HCT116 (cell line): ENCODE results near the gene TCF12. TPM values are rescaled to one million over a fixed set of nuclear protein-coding genes. Genes with fewer than 3 reads are reported as not detected.

Experiments
- ATAC-seq: fragments of 200-7000 bp; cut with Tn5 transposase; 2 replicates; pipeline ENCODE4 v1.9.1; 2020; ENCODE audit warnings: mild to moderate bottlenecking, moderate library complexity
- Bru-seq: library from RNA; stranded (reverse); fragments of 400-500 nt; gene quantifications from one replicate; lab custom pipeline; 2021; lab: Mats Ljungman, UMichigan
- BruChase-seq, 2 experiments: library from RNA; stranded (reverse); fragments of 400-500 nt; gene quantifications; one replicate each; lab custom pipeline; 2021; lab: Mats Ljungman, UMichigan
- BruUV-seq: library from RNA; stranded (reverse); fragments of 400-500 nt; replicated peaks from 2 replicates; lab custom pipeline; 2021; lab: Mats Ljungman, UMichigan
- CTCF ChIA-PET: fragments of 300-600 bp; sonication (Branson Sonifier 250); formaldehyde crosslinking; loops from one replicate; lab custom pipeline; 2021; ENCODE audit warnings: antibody characterized with exemption; lab: Charles Lee
- POLR2A ChIA-PET: fragments of 300-600, 350-600 bp; sonication (Branson Sonifier 250); formaldehyde crosslinking; loops from one replicate; lab custom pipeline; 2021; ENCODE audit warnings: antibody characterized with exemption; lab: Charles Lee
- RAD21 ChIA-PET, 2 experiments: fragments of 300-600 bp; sonication (Branson Sonifier 250); formaldehyde crosslinking; loops; one replicate each; lab custom pipeline; 2023; ENCODE audit warnings: low total read pairs in 2 of 2; ENCODE audit not compliant: uncharacterized antibody in 2 of 2, unreplicated experiment in 2 of 2, low non-redundant PET in 1 of 2; lab: Charles Lee
- DNase-seq: peaks from one replicate; pipeline ENCODE4 v3.0.0-alpha.2; 2010; ENCODE audit warnings: low read depth, low spot score
- H2AFZ ChIP-seq: fragments of 200-600 bp; shearing (Covaris generic), sonication (generic); 2 replicates; pipeline ENCODE4 v1.6.1; 2017; ENCODE audit warnings: low read depth, mixed run types, mixed read lengths, antibody characterized with exemption, low read length; ENCODE audit not compliant: poor library complexity, severe bottlenecking
- H3K27ac ChIP-seq: 2 replicates; pipeline ENCODE4 v1.5.1; 2012; ENCODE audit warnings: low read depth, low read length
- H3K27me3 ChIP-seq: fragments of 200-600 bp; sonication (generic); 2 replicates; pipeline ENCODE4 v1.6.1; 2016; ENCODE audit warnings: mixed run types, low read length, mixed read lengths; ENCODE audit not compliant: insufficient read depth
- H3K36me3 ChIP-seq, 2 experiments: fragments of 200-500 bp in 1 of 2; fragments of 200-600 bp in 1 of 2; sonication (Bioruptor generic) in 1 of 2; sonication (generic) in 1 of 2; 2 replicates each; pipeline versions ENCODE4 v1.5.1 to v1.6.1; 2014 to 2016; ENCODE audit warnings: low read length in 2 of 2, inconsistent platforms in 1 of 2, mixed read lengths in 1 of 2, mixed run types in 1 of 2; ENCODE audit not compliant: insufficient read depth in 2 of 2, control insufficient read depth in 1 of 2
- H3K4me1 ChIP-seq, 2 experiments: fragments of 200-600 bp in 1 of 2; sonication (generic) in 1 of 2; 2 replicates each; pipeline versions ENCODE4 v1.5.1 to v1.6.1; 2012 to 2017; ENCODE audit warnings: low read length in 2 of 2, inconsistent platforms in 1 of 2, mild to moderate bottlenecking in 1 of 2, mixed read lengths in 1 of 2, mixed run types in 1 of 2, moderate library complexity in 1 of 2; ENCODE audit not compliant: insufficient read depth in 2 of 2, control insufficient read depth in 1 of 2
- H3K4me2 ChIP-seq: fragments of 200-600 bp; sonication (generic); 2 replicates; pipeline ENCODE4 v1.6.1; 2017; ENCODE audit warnings: mixed run types, low read length, mixed read lengths
- H3K4me3 ChIP-seq, 2 experiments: fragments of 200-600 bp in 1 of 2; sonication (generic) in 1 of 2; replicated peaks in 1 of 2; 2 replicates each; pipeline ENCODE4 v1.5.1; 2011 to 2016; ENCODE audit warnings: low read length in 2 of 2, control low read depth in 1 of 2, low read depth in 1 of 2, mild to moderate bottlenecking in 1 of 2, mixed read lengths in 1 of 2, mixed run types in 1 of 2
- H3K79me2 ChIP-seq: fragments of 200-600 bp; sonication (generic); 2 replicates; pipeline ENCODE4 v1.6.1; 2017; ENCODE audit warnings: mild to moderate bottlenecking, mixed run types, low read length, moderate library complexity, mixed read lengths; ENCODE audit not compliant: insufficient read depth
- H3K9ac ChIP-seq: fragments of 200-600 bp; sonication (generic); 2 replicates; pipeline ENCODE4 v1.6.1; 2016; ENCODE audit warnings: low read length, mixed read lengths
- H3K9me2 ChIP-seq: fragments of 200-600 bp; sonication (generic), shearing (Covaris generic); 2 replicates; pipeline ENCODE4 v1.6.1; 2017; ENCODE audit warnings: mixed run types, mild to moderate bottlenecking, moderate library complexity; ENCODE audit not compliant: insufficient read depth
- H3K9me3 ChIP-seq, 2 experiments: fragments of 200-500 bp in 1 of 2; fragments of 200-600 bp in 1 of 2; sonication (Bioruptor generic) in 1 of 2; sonication (generic) in 1 of 2; 2 replicates each; pipeline ENCODE4 v1.6.1; 2014 to 2017; ENCODE audit warnings: low read length in 2 of 2, mixed read lengths in 2 of 2, inconsistent platforms in 1 of 2, low read depth in 1 of 2, mild to moderate bottlenecking in 1 of 2, mixed run types in 1 of 2, moderate library complexity in 1 of 2; ENCODE audit not compliant: control insufficient read depth in 1 of 2, insufficient read depth in 1 of 2
- H4K20me1 ChIP-seq: fragments of 200-600 bp; sonication (generic), shearing (Covaris generic); 2 replicates; pipeline ENCODE4 v1.6.1; 2017; ENCODE audit warnings: mixed run types, mild to moderate bottlenecking, moderate library complexity; ENCODE audit not compliant: insufficient read depth
- ATF3 ChIP-seq: IDR thresholded peaks from 2 replicates; pipeline ENCODE4 v1.6.1; 2012
- CBX3 ChIP-seq: IDR thresholded peaks from 2 replicates; pipeline ENCODE4 v1.6.1; 2012; ENCODE audit warnings: low read depth
- CTCF ChIP-seq, 3 experiments: fragments of 200-600 bp in 1 of 3; sonication (generic) in 1 of 3; IDR thresholded peaks in 2 of 3; conservative IDR thresholded peaks in 1 of 3; 2 replicates each; pipeline ENCODE4 v1.5.1; 2012 to 2017; ENCODE audit warnings: low read depth in 2 of 3, low read length in 2 of 3, antibody characterized with exemption in 1 of 3, borderline replicate concordance in 1 of 3, control low read depth in 1 of 3, mild to moderate bottlenecking in 1 of 3, mixed read lengths in 1 of 3, mixed run types in 1 of 3, moderate library complexity in 1 of 3; ENCODE audit not compliant: insufficient read depth in 1 of 3
- EGR1 ChIP-seq: IDR thresholded peaks from 2 replicates; pipeline ENCODE4 v1.6.1; 2012; ENCODE audit warnings: low read depth
- ELF1 ChIP-seq: IDR thresholded peaks from 2 replicates; pipeline ENCODE4 v1.6.1; 2012; ENCODE audit warnings: low read depth, borderline replicate concordance
- EZH2phosphoT487 ChIP-seq: fragments of 200-600 bp; IDR thresholded peaks from 2 replicates; pipeline ENCODE4 v1.6.1; 2018; ENCODE audit warnings: antibody characterized with exemption, borderline replicate concordance
- JUND ChIP-seq: IDR thresholded peaks from 2 replicates; pipeline ENCODE4 v1.6.1; 2012
- MAX ChIP-seq: IDR thresholded peaks from 2 replicates; pipeline ENCODE4 v1.6.1; 2012
- POLR2A ChIP-seq: IDR thresholded peaks from 2 replicates; pipeline ENCODE4 v1.7.0; 2011; ENCODE audit warnings: borderline replicate concordance; ENCODE audit not compliant: insufficient read depth, insufficient read length; ENCODE audit errors: extremely low read depth
- POLR2AphosphoS5 ChIP-seq: IDR thresholded peaks from 2 replicates; pipeline ENCODE4 v1.6.1; 2011; ENCODE audit warnings: mild to moderate bottlenecking, low read depth, low read length, moderate library complexity
- RAD21 ChIP-seq: IDR thresholded peaks from 2 replicates; pipeline ENCODE4 v1.6.1; 2012; ENCODE audit warnings: low read depth, mild to moderate bottlenecking
- SIN3A ChIP-seq: IDR thresholded peaks from 2 replicates; pipeline ENCODE4 v1.6.1; 2012; ENCODE audit warnings: low read depth
- SP1 ChIP-seq: IDR thresholded peaks from 2 replicates; pipeline ENCODE4 v1.6.1; 2012; ENCODE audit warnings: low read depth
- TCF7L2 ChIP-seq: IDR thresholded peaks from 2 replicates; pipeline ENCODE4 v1.7.0; 2011; ENCODE audit warnings: borderline replicate concordance, inconsistent platforms; ENCODE audit not compliant: insufficient read depth, insufficient read length; ENCODE audit errors: extremely low read depth
- YY1 ChIP-seq: IDR thresholded peaks from 2 replicates; pipeline ENCODE4 v1.6.1; 2011; ENCODE audit warnings: low read length, low read depth, moderate library complexity, mild to moderate bottlenecking; ENCODE audit not compliant: insufficient replicate concordance; ENCODE audit errors: extremely low read depth
- ZBTB33 ChIP-seq: IDR thresholded peaks from 2 replicates; pipeline ENCODE4 v1.6.1; 2011; ENCODE audit warnings: mild to moderate bottlenecking, low read length, moderate library complexity; ENCODE audit not compliant: insufficient replicate concordance; ENCODE audit errors: extremely low read depth
- intact Hi-C: fragments of 100-400 bp; cut with micrococcal nuclease; formaldehyde crosslinking; loops from 2 replicates; pipeline ENCODE4 v1.10.0; 2022
- long read RNA-seq: library from polyadenylated mRNA; unstranded; transcript quantifications from one replicate; pipeline ENCODE4 v2.0.0, GENCODE V29; 2021; ENCODE audit not compliant: unreplicated experiment
- polyA plus RNA-seq: library from polyadenylated mRNA; unstranded; fragments of >200 nt; gene quantifications from 2 replicates; pipeline ENCODE4 v1.2.1, GENCODE V29; 2012; ENCODE audit warnings: missing spikeins
- total RNA-seq: library from RNA; stranded (reverse); gene quantifications from one replicate; pipeline ENCODE4 v1.2.1, GENCODE V29; 2021; ENCODE audit not compliant: unreplicated experiment

The TCF12 gene
- total RNA-seq = 71.6 TPM
- 35.0 and 35.1 TPM in 2 replicates for polyA plus RNA-seq
- Bru-seq, nascent RNA = percentile 89 among the genes with signal in this experiment
- BruChase-seq, experiment 1, labeled RNA remaining after a 6-hour chase = percentile 73 among the genes with signal in this experiment
- percentile 75 among the genes with signal in this experiment for BruChase-seq, experiment 2, labeled RNA remaining after a 2-hour chase
- long read RNA-seq, full-length matches to known transcripts = 52 of 130 reads
- long read RNA-seq, partial matches to known transcripts = 41 of 130 reads
- long read RNA-seq, other reads (novel, unspliced or antisense) = 37 of 130 reads

GRCh38 chr15:56918046-56918938 lies at the start of gene TCF12:
TSS of gene TCF12 (plus strand) at chr15:56918644. CDS start at chr15:56919914, 1,270 bp downstream.
- TF ChIP-seq POLR2AphosphoS5 = peak; percentile 54; the same call in 1 of the 2 replicates
- TF ChIP-seq ATF3 = no peak
- TF ChIP-seq MAX = peak; percentile 75; the same call in 1 of the 2 replicates
- peak; percentile 54 for TF ChIP-seq ELF1
- TF ChIP-seq EZH2phosphoT487 = no peak
- peak; percentile 78; the same call in 1 of the 2 replicates for TF ChIP-seq SIN3A
- no peak for TF ChIP-seq ZBTB33
- TF ChIP-seq CTCF (IDR thresholded peaks at IDR 0.05 in 2 of 3, conservative IDR thresholded peaks at IDR 0.05 in 1 of 3; ENCODE audit: borderline replicate concordance in 1 of 3, insufficient read depth in 1 of 3, low read depth in 2 of 3, low read length in 2 of 3) = peak; percentile 3 to 20 (median 20); a peak in 2 of 6 replicates
- peak; percentile 72 for TF ChIP-seq SP1
- TF ChIP-seq EGR1 = 0 out of 2 replicates have a peak, but pooled peaks have one; percentile 38
- peak; percentile 89; the same call in 1 of the 2 replicates for TF ChIP-seq CBX3
- TF ChIP-seq TCF7L2 = no peak
- TF ChIP-seq JUND = peak; percentile 43
- peak; percentile 42 for TF ChIP-seq RAD21
- peak; percentile 51 for TF ChIP-seq POLR2A
- peak; percentile 90 for TF ChIP-seq YY1
- Histone ChIP-seq H3K36me3 (peaks cover 3 to 6% of the 10 kb centered on the region in 2 experiments; a peak in 2 of 4 replicates), H3K4me1 (peaks cover 8 to 16% of the 10 kb centered on the region in 2 experiments; a peak in 3 of 4 replicates), H3K4me2 (peak within 1 kb of the TSS; percentile 84), H2AFZ (no peak within 1 kb of the TSS), H4K20me1 (no peaks in the 10 kb centered on the region), H3K27ac (peak within 1 kb of the TSS; percentile 91), H3K9me2 (no peaks in the 10 kb centered on the region), H3K9me3 (no peaks in the 10 kb centered on the region), H3K79me2 (peaks cover 45% of the 10 kb centered on the region), H3K9ac (peak within 1 kb of the TSS; percentile 93), H3K27me3 (no peaks in the 10 kb centered on the region), H3K4me3 (peak within 1 kb of the TSS; percentile 84 to 87)
- ChIA-PET POLR2A (interaction anchor here (0.7 to 1.4 kb wide), 5 partner anchors 9 to 32 kb away, joined by 3 to 9 read pairs (median 4); no protein-coding TSS in a partner anchor), CTCF (interaction anchor here (1.1 kb wide), 1 partner anchor 11 kb away, joined by 3 read pairs; no protein-coding TSS in a partner anchor), RAD21 (interaction anchor here in 1 of 2 experiments (0.7 kb wide), 1 partner anchor 88 kb away, joined by 7 read pairs; no protein-coding TSS in a partner anchor)
- ATAC-seq (peak; percentile 90), DNase-seq (peak; percentile 86)
- BruUV-seq = TSS peak; percentile 74
- intact Hi-C loops = loop anchor here (1.0 kb wide), 1 partner anchor 31 kb away; no protein-coding TSS in a partner anchor
